OCI-LY1 (cell line): Measurements from ENCODE around the gene THAP8.

ENCODE experiments used
- H2AFZ ChIP-seq: fragments of 200-600 bp; sonication (generic), shearing (Covaris generic); 2 replicates; pipeline ENCODE4 v1.6.0; 2014; ENCODE audit warnings: antibody characterized with exemption, mild to moderate bottlenecking, low read length
- H3F3A ChIP-seq: fragments of 200-600 bp; sonication (generic), shearing (Covaris generic); 2 replicates; pipeline ENCODE4 v1.6.0; 2014; ENCODE audit warnings: mild to moderate bottlenecking, antibody characterized with exemption, low read length, moderate library complexity; ENCODE audit not compliant: insufficient read depth
- H3K27ac ChIP-seq: fragments of 200-600 bp; sonication (generic); 2 replicates; pipeline ENCODE4 v1.5.1; 2014; ENCODE audit warnings: low read length, mixed run types, mild to moderate bottlenecking, low read depth; ENCODE audit not compliant: poor library complexity, severe bottlenecking
- H3K27me3 ChIP-seq: fragments of 200-600 bp; sonication (generic); 2 replicates; pipeline ENCODE4 v1.6.0; 2014; ENCODE audit warnings: antibody characterized with exemption, mild to moderate bottlenecking, low read length, moderate library complexity; ENCODE audit not compliant: insufficient read depth
- H3K36me3 ChIP-seq: fragments of 200-600 bp; sonication (generic); 2 replicates; pipeline ENCODE4 v1.6.1; 2014; ENCODE audit warnings: mild to moderate bottlenecking, antibody characterized with exemption, low read length, moderate library complexity, mixed read lengths; ENCODE audit not compliant: insufficient read depth
- H3K4me1 ChIP-seq: fragments of 200-600 bp; sonication (generic); 2 replicates; pipeline ENCODE4 v1.5.1; 2014; ENCODE audit warnings: mild to moderate bottlenecking, low read length, moderate library complexity; ENCODE audit not compliant: insufficient read depth, severe bottlenecking
- H3K4me2 ChIP-seq: fragments of 200-600 bp; sonication (generic), shearing (Covaris generic); 2 replicates; pipeline ENCODE4 v1.6.1; 2014; ENCODE audit warnings: low read length
- H3K4me3 ChIP-seq: fragments of 200-600 bp; sonication (generic); 2 replicates; pipeline ENCODE4 v1.5.1; 2014; ENCODE audit warnings: low read length, low read depth, mild to moderate bottlenecking, mixed read lengths; ENCODE audit not compliant: poor library complexity, severe bottlenecking
- H3K79me2 ChIP-seq: fragments of 200-600 bp; shearing (Covaris generic); 2 replicates; pipeline ENCODE4 v1.6.1; 2016; ENCODE audit warnings: mixed run types, low read length, mixed read lengths; ENCODE audit not compliant: insufficient read depth
- H3K9ac ChIP-seq: fragments of 200-600 bp; sonication (generic), shearing (Covaris generic); 2 replicates; pipeline ENCODE4 v1.6.1; 2014; ENCODE audit warnings: mild to moderate bottlenecking, low read length, mixed read lengths
- H3K9me2 ChIP-seq: fragments of 200-600 bp; sonication (generic), shearing (Covaris generic); 2 replicates; pipeline ENCODE4 v1.6.1; 2014; ENCODE audit warnings: low read depth, mild to moderate bottlenecking, low read length, mixed read lengths
- H3K9me3 ChIP-seq: fragments of 200-600 bp; shearing (Covaris generic); 2 replicates; pipeline ENCODE4 v1.6.1; 2014; ENCODE audit warnings: low read length, mixed read lengths
- H4K20me1 ChIP-seq: fragments of 200-600 bp; sonication (generic), shearing (Covaris generic); 2 replicates; pipeline ENCODE4 v1.6.0; 2016; ENCODE audit warnings: mild to moderate bottlenecking, low read length; ENCODE audit not compliant: insufficient read depth
- EZH2 ChIP-seq: fragments of 200-600 bp; sonication (generic), shearing (Covaris generic); IDR thresholded peaks from 2 replicates; pipeline ENCODE4 v1.8.0; 2017; ENCODE audit warnings: borderline replicate concordance, mixed run types, mild to moderate bottlenecking, antibody characterized with exemption, low read length, moderate library complexity, mixed read lengths
- TF ChIP-seq, protein P1 (sequence below): fragments of 200-600 bp; sonication (generic), shearing (Covaris generic); IDR thresholded peaks from 2 replicates; pipeline ENCODE4 v1.5.1; 2017; ENCODE audit warnings: mild to moderate bottlenecking, antibody characterized with exemption, low read length, moderate library complexity, mixed read lengths

THAP8 gene

DNA sequence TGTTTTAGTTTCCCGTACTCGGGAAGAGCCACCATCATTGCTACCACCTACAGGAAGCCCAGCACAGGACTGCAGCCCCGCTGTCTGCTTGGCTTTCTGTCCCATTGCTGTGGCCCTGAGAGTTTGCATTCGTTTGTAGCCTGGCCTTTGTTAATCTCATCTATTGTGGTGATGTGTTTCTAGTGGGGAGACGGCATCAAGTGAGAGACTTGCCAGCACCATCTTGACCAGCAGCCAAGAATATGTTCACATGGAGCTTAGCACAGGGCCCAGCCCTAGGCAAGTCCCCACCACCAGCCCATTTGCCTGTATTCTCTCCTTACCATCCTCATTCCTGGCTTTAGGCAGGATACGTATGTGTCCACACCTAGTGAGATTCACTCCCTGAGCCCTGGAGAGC lies 39.6 kb upstream of the THAP8 start:
- H3K4me1 ChIP-seq: no peaks in the 10 kb centered on the region
- H3K27me3 ChIP-seq: no peaks in the 10 kb centered on the region
- no peaks in the 10 kb centered on the region for H3F3A ChIP-seq
- H3K27ac ChIP-seq: no peak overlapping the region
- H3K36me3 ChIP-seq: peaks cover 90% of the 10 kb centered on the region
- H3K9me2 ChIP-seq: no peaks in the 10 kb centered on the region
- H3K79me2 ChIP-seq: no peaks in the 10 kb centered on the region
- H3K4me3 ChIP-seq: no peak overlapping the region
- H2AFZ ChIP-seq: no peak overlapping the region
- H3K9me3 ChIP-seq: no peaks in the 10 kb centered on the region
- TF ChIP-seq EZH2: no peak
- TF ChIP-seq, protein P1, sequence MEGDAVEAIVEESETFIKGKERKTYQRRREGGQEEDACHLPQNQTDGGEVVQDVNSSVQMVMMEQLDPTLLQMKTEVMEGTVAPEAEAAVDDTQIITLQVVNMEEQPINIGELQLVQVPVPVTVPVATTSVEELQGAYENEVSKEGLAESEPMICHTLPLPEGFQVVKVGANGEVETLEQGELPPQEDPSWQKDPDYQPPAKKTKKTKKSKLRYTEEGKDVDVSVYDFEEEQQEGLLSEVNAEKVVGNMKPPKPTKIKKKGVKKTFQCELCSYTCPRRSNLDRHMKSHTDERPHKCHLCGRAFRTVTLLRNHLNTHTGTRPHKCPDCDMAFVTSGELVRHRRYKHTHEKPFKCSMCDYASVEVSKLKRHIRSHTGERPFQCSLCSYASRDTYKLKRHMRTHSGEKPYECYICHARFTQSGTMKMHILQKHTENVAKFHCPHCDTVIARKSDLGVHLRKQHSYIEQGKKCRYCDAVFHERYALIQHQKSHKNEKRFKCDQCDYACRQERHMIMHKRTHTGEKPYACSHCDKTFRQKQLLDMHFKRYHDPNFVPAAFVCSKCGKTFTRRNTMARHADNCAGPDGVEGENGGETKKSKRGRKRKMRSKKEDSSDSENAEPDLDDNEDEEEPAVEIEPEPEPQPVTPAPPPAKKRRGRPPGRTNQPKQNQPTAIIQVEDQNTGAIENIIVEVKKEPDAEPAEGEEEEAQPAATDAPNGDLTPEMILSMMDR: no peak
- no peak overlapping the region for H3K4me2 ChIP-seq
- H4K20me1 ChIP-seq: no peaks in the 10 kb centered on the region
- no peak overlapping the region for H3K9ac ChIP-seq

DNA sequence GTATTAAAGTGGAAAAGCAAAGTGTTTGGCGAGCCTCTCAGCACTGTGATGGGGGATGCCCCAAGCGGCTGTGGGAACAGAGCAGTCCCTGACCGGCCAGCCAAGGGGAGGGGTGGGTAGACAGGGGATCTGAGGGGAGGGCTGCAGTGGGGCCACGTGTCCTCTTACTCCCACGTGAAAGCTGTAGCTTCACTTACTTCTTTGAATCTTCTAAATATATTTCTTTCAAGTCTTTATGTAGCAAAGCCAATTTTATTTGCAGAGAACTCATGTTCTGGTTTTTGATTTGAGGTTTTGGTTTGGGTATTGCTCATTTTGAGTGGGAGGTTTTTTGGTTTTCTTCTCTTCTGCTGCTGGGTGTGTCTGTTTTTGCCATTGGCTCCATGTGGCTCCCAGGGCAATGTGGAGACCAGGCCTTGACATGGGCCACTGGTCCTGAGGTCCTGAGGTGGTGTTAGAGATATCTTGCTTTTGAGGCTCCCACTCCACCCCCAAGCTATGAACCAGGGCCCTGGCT lies 39.1 kb upstream of the THAP8 start:
- Histone ChIP-seq H4K20me1 (no peaks in the 10 kb centered on the region), H3K36me3 (peaks cover 90% of the 10 kb centered on the region), H3K4me1 (no peaks in the 10 kb centered on the region), H3F3A (no peaks in the 10 kb centered on the region), H2AFZ (no peak overlapping the region), H3K4me2 (no peak overlapping the region), H3K27me3 (no peaks in the 10 kb centered on the region), H3K9me2 (no peaks in the 10 kb centered on the region), H3K27ac (no peak overlapping the region), H3K9ac (no peak overlapping the region), H3K4me3 (no peak overlapping the region), H3K9me3 (no peaks in the 10 kb centered on the region), H3K79me2 (no peaks in the 10 kb centered on the region)
- TF ChIP-seq EZH2: no peak
- TF ChIP-seq, protein P1: no peak

DNA sequence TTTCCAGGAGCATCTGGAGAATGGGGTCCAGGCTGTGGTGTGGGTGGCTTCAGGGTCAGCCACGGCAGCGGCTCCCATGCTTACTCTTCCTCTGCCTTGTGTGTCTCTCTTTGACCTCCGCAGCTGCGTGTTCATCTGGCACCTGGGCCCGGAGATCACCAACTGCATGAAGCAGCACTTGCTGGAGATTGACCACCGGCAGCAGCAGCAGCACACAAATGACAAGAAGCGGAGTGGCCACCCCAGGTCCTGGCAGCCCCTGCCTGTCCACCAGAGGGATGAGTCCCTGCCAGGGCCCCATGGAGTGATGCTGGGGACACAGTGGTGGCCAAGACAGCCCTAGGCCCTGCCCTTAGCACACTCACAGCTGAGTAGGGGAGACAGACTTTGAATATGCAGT lies 38.5 kb upstream of the THAP8 start:
- H3K36me3 ChIP-seq: peaks cover 91% of the 10 kb centered on the region
- H3K4me1 ChIP-seq: no peaks in the 10 kb centered on the region
- no peak overlapping the region for H3K4me2 ChIP-seq
- no peaks in the 10 kb centered on the region for H3K9me2 ChIP-seq
- H3K79me2 ChIP-seq: no peaks in the 10 kb centered on the region
- H3K9me3 ChIP-seq: no peaks in the 10 kb centered on the region
- H2AFZ ChIP-seq: no peak overlapping the region
- no peaks in the 10 kb centered on the region for H3F3A ChIP-seq
- H3K27ac ChIP-seq: no peak overlapping the region
- no peaks in the 10 kb centered on the region for H3K27me3 ChIP-seq
- no peaks in the 10 kb centered on the region for H4K20me1 ChIP-seq
- no peak for TF ChIP-seq EZH2
- no peak overlapping the region for H3K9ac ChIP-seq
- H3K4me3 ChIP-seq: no peak overlapping the region

DNA sequence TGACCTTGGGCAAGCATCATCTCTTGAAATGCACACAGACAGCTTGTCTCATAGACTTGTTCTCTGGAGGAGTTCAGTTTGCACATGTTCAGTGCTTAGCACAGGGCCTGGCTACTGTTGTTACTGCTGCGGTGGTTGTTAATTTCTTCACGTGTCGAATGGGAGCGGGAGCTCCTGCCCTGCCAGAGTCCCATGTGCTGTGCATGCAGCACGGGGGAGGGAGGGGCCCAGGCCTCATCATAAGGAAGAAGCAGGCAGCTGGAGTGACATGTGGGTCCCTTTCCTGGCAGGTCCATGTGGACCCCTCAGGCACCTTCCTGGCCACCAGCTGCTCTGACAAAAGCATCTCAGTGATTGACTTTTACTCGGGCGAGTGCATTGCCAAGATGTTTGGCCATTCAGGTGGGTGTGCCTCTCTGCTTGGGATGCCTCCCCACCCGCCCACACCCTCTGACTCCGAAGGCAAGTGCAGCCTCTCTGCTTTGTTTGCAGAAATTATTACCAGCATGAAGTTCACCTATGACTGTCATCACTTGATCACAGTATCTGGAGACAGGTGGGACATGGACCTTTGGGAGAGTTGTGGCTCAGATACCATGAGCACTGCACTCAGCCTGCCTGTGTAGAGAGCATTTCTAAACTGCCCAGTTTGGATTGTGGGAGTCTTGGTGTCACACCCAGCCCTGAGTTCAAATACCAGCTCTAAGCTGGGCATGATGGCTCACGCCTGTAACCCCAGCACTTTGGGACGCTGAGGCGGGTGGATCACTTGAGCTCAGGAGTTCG lies 37.0 kb upstream of the THAP8 start:
- Histone ChIP-seq H3K36me3 (peaks cover 93% of the 10 kb centered on the region), H3F3A (no peaks in the 10 kb centered on the region), H3K4me1 (no peaks in the 10 kb centered on the region), H4K20me1 (no peaks in the 10 kb centered on the region), H2AFZ (no peak overlapping the region), H3K9me2 (no peaks in the 10 kb centered on the region), H3K27ac (no peak overlapping the region), H3K4me2 (no peak overlapping the region), H3K79me2 (no peaks in the 10 kb centered on the region), H3K9me3 (no peaks in the 10 kb centered on the region), H3K27me3 (no peaks in the 10 kb centered on the region), H3K4me3 (no peak overlapping the region), H3K9ac (no peak overlapping the region)
- TF ChIP-seq, protein P1: no peak
- TF ChIP-seq EZH2: no peak
